RWPE2 (cell line): ENCODE data around the gene PTPRK.

ENCODE experiments used
- ATAC-seq: fragments of 200-7000 bp; cut with Tn5 transposase; 3 replicates; pipeline ENCODE4 v1.9.1; 2021; ENCODE audit warnings: low read depth
- DNase-seq: peaks from one replicate; pipeline ENCODE4 v3.0.0-alpha.2; 2020; ENCODE audit warnings: low spot score
- H3K27ac ChIP-seq: fragments of 450-650 bp; 2 replicates; pipeline ENCODE4 v1.5.1; 2017; ENCODE audit warnings: mild to moderate bottlenecking; ENCODE audit not compliant: poor library complexity, severe bottlenecking
- H3K27me3 ChIP-seq: fragments of 250-450 bp; sonication (Bioruptor Pico); 2 replicates; pipeline ENCODE4 v1.5.1; 2021; ENCODE audit warnings: mild to moderate bottlenecking, moderate library complexity; ENCODE audit not compliant: insufficient read depth, poor library complexity, severe bottlenecking
- H3K36me3 ChIP-seq: fragments of 250-450 bp; sonication (Bioruptor Pico); 2 replicates; pipeline ENCODE4 v1.5.1; 2020; ENCODE audit warnings: low read depth, mild to moderate bottlenecking, moderate library complexity
- H3K4me1 ChIP-seq: fragments of 250-450 bp; sonication (Bioruptor Pico); 2 replicates; pipeline ENCODE4 v1.5.1; 2021; ENCODE audit warnings: mild to moderate bottlenecking, moderate library complexity; ENCODE audit not compliant: insufficient read depth, poor library complexity, severe bottlenecking
- H3K4me3 ChIP-seq: fragments of 250-450 bp; sonication (Bioruptor Pico); 2 replicates; pipeline ENCODE4 v1.5.1; 2021; ENCODE audit warnings: mild to moderate bottlenecking, moderate library complexity; ENCODE audit not compliant: severe bottlenecking
- H3K9me3 ChIP-seq: fragments of 250-450 bp; sonication (Bioruptor Pico); 2 replicates; pipeline ENCODE4 v1.5.1; 2021; ENCODE audit warnings: mild to moderate bottlenecking, moderate library complexity; ENCODE audit not compliant: severe bottlenecking
- CTCF ChIP-seq: fragments of 450-650 bp; IDR thresholded peaks from one replicate; pipeline ENCODE4 v1.5.1; 2017; ENCODE audit warnings: mild to moderate bottlenecking, moderate library complexity; ENCODE audit not compliant: poor library complexity, severe bottlenecking

The PTPRK gene

GRCh38 chr6:128032042-128032441 lies 488.4 kb downstream of the PTPRK start:
- no peaks in the 10 kb centered on the region; the same call in 1 of the 2 replicates for H3K36me3 ChIP-seq
- ATAC-seq: no peak

GRCh38 chr6:128029826-128030225 lies 490.6 kb downstream of the PTPRK start:
- DNase-seq (no peak), ATAC-seq (no peak)
- no peaks in the 10 kb centered on the region; the same call in 1 of the 2 replicates for H3K36me3 ChIP-seq
- TF ChIP-seq CTCF: no peak
- no peak overlapping the region for H3K4me3 ChIP-seq
- H3K9me3 ChIP-seq: no peaks in the 10 kb centered on the region
- H3K4me1 ChIP-seq: no peaks in the 10 kb centered on the region
- H3K27me3 ChIP-seq: no peaks in the 10 kb centered on the region
- H3K27ac ChIP-seq: no peak overlapping the region

More at GRCh38 chr6:128032042-128032441, 488.4 kb downstream of the PTPRK start:
- H3K4me1 ChIP-seq: no peaks in the 10 kb centered on the region
- no peak for TF ChIP-seq CTCF
- no peak for DNase-seq
- no peaks in the 10 kb centered on the region for H3K9me3 ChIP-seq
- no peaks in the 10 kb centered on the region for H3K27me3 ChIP-seq
- H3K4me3 ChIP-seq: no peak overlapping the region
- H3K27ac ChIP-seq: no peak overlapping the region

GRCh38 chr6:128028183-128028582 lies 492.2 kb downstream of the PTPRK start:
- TF ChIP-seq CTCF: no peak
- no peaks in the 10 kb centered on the region for H3K27me3 ChIP-seq
- H3K36me3 ChIP-seq: no peaks in the 10 kb centered on the region; the same call in 1 of the 2 replicates
- DNase-seq (no peak), ATAC-seq (no peak)
- H3K27ac ChIP-seq: no peak overlapping the region
- no peaks in the 10 kb centered on the region for H3K9me3 ChIP-seq
- H3K4me3 ChIP-seq: no peak overlapping the region
- H3K4me1 ChIP-seq: no peaks in the 10 kb centered on the region

GRCh38 chr6:128025478-128025877 lies 494.9 kb downstream of the PTPRK start:
- no peaks in the 10 kb centered on the region for H3K9me3 ChIP-seq
- no peak overlapping the region for H3K4me3 ChIP-seq
- no peaks in the 10 kb centered on the region; the same call in 1 of the 2 replicates for H3K36me3 ChIP-seq
- TF ChIP-seq CTCF: no peak
- ATAC-seq: no peak
- DNase-seq: no peak
- no peak overlapping the region for H3K27ac ChIP-seq
- H3K4me1 ChIP-seq: no peaks in the 10 kb centered on the region
- no peaks in the 10 kb centered on the region for H3K27me3 ChIP-seq

GRCh38 chr6:128024969-128025368 lies 495.4 kb downstream of the PTPRK start:
- Histone ChIP-seq H3K4me3 (no peak overlapping the region), H3K27me3 (no peaks in the 10 kb centered on the region), H3K9me3 (no peaks in the 10 kb centered on the region), H3K36me3 (no peaks in the 10 kb centered on the region; the same call in 1 of the 2 replicates), H3K4me1 (no peaks in the 10 kb centered on the region), H3K27ac (no peak overlapping the region)
- TF ChIP-seq CTCF: no peak
- no peak for DNase-seq
- no peak for ATAC-seq
